K562 (cell line): Measurements from ENCODE around the gene MRPL58. TPM values are rescaled to one million over a fixed set of nuclear protein-coding genes. Genes with fewer than 3 reads are reported as not detected.
"Not testable (repeated sequence)": the region's sequence is repeated elsewhere in the genome, so short reads cannot be mapped to it uniquely, and the experiment has no call there.

Experiments
- ATAC-seq: fragments of 200-7000 bp; cut with Tn5 transposase; 3 replicates; pipeline ENCODE4 v1.9.1; 2020; ENCODE audit warnings: moderate library complexity
- BruUV-seq: library from RNA; stranded (reverse); fragments of 400-500 nt; replicated peaks from 2 replicates; lab custom pipeline; 2021; lab: Mats Ljungman, UMichigan
- CTCF ChIA-PET: fragments of 300-600 bp; formaldehyde crosslinking; extraction: SDS; loops from one replicate; lab custom pipeline; 2021; ENCODE audit warnings: low intra/inter-chr PET ratio; lab: Yijun Ruan, JAX
- POLR2A ChIA-PET: fragments of 300-600, 350-650 bp; sonication (Branson Sonifier 250); formaldehyde crosslinking; extraction: SDS; loops from one replicate; lab custom pipeline; 2021; ENCODE audit warnings: antibody characterized with exemption, inconsistent platforms; lab: Yijun Ruan, JAX
- DNase-seq, 4 experiments: peaks; one replicate each; pipeline versions ENCODE4 v3.0.0 to v3.0.0-alpha.2; 2011 to 2018; ENCODE audit warnings: low spot score in 3 of 4, mixed read lengths in 3 of 4; ENCODE audit errors: extremely low read depth in 1 of 4
- FAIRE-seq: peaks from 2 replicates; lab custom pipeline; 2011; peaks lifted over from hg19 to GRCh38; lab: Jason Lieb, UNC
- H2AFZ ChIP-seq: 2 replicates; pipeline ENCODE4 v1.6.0; 2011; ENCODE audit warnings: low read depth, low read length, control low read depth, inconsistent platforms
- H3K27ac ChIP-seq: fragments of 200-600 bp; 3 replicates; pipeline ENCODE4 v1.8.0; 2011; ENCODE audit warnings: low read depth, mild to moderate bottlenecking, control low read depth, inconsistent platforms, low read length, moderate library complexity, mixed read lengths; ENCODE audit errors: extremely low read depth
- H3K27me3 ChIP-seq, 2 experiments: fragments of 300-600 bp in 1 of 2; 2 replicates in 1 of 2; 3 replicates in 1 of 2; pipeline versions ENCODE4 v1.6.0 to v1.8.0; 2011; ENCODE audit warnings: inconsistent platforms in 2 of 2, low read length in 2 of 2, mild to moderate bottlenecking in 1 of 2, mixed read lengths in 1 of 2, moderate library complexity in 1 of 2; ENCODE audit not compliant: control insufficient read depth in 2 of 2, insufficient read depth in 2 of 2
- H3K36me3 ChIP-seq: fragments of 300-600 bp; 3 replicates; pipeline ENCODE4 v1.8.0; 2011; ENCODE audit warnings: mild to moderate bottlenecking, low read length, inconsistent platforms; ENCODE audit not compliant: control insufficient read depth, insufficient read depth
- H3K4me1 ChIP-seq, 2 experiments: fragments of 200-600 bp in 1 of 2; replicated peaks in 1 of 2; 2 replicates in 1 of 2; 3 replicates in 1 of 2; pipeline versions ENCODE4 v1.5.1 to v1.8.0; 2011; ENCODE audit warnings: inconsistent platforms in 2 of 2, low read length in 2 of 2, mild to moderate bottlenecking in 1 of 2, mixed read lengths in 1 of 2, moderate library complexity in 1 of 2; ENCODE audit not compliant: control insufficient read depth in 2 of 2, insufficient read depth in 2 of 2
- H3K4me2 ChIP-seq: 2 replicates; pipeline ENCODE4 v1.6.1; 2011; ENCODE audit warnings: low read length, control low read depth, inconsistent platforms, mixed read lengths; ENCODE audit not compliant: insufficient read depth
- H3K4me3 ChIP-seq: fragments of 200-600 bp; sonication (generic), shearing (Covaris generic); 2 replicates; pipeline ENCODE4 v1.5.1; 2016; ENCODE audit warnings: control low read depth, inconsistent platforms
- H3K79me2 ChIP-seq: fragments of 200-600 bp; 3 replicates; pipeline ENCODE4 v1.8.0; 2011; ENCODE audit warnings: low read length, inconsistent platforms; ENCODE audit not compliant: control insufficient read depth, insufficient read depth
- H3K9ac ChIP-seq, 2 experiments: 2 replicates each; pipeline versions ENCODE4 v1.6.0 to v1.6.1; 2011; ENCODE audit warnings: low read depth in 2 of 2, low read length in 2 of 2, control low read depth in 1 of 2, inconsistent platforms in 1 of 2, mild to moderate bottlenecking in 1 of 2, mixed read lengths in 1 of 2; ENCODE audit not compliant: insufficient read depth in 1 of 2
- H3K9me1 ChIP-seq: one replicate; pipeline ENCODE4 v1.6.0; 2011; ENCODE audit warnings: inconsistent platforms, mild to moderate bottlenecking, low read length, moderate library complexity; ENCODE audit not compliant: control insufficient read depth, insufficient read depth
- H3K9me3 ChIP-seq: replicated peaks from 2 replicates; pipeline ENCODE4 v1.5.1; 2011; ENCODE audit warnings: low read depth, low read length, inconsistent platforms; ENCODE audit not compliant: control insufficient read depth, insufficient read depth
- H4K20me1 ChIP-seq: replicated peaks from 2 replicates; pipeline ENCODE4 v1.6.1; 2011; ENCODE audit warnings: low read length, inconsistent platforms, mixed read lengths; ENCODE audit not compliant: control insufficient read depth, insufficient read depth
- MCM7 ChIP-seq, 2 experiments: fragments of 450-650 bp; IDR thresholded peaks; 2 replicates each; pipeline ENCODE4 v1.6.1; 2016 to 2018
- ZNF121 ChIP-seq: sonication (generic); formaldehyde crosslinking; conservative IDR thresholded peaks from 2 replicates; pipeline ENCODE4 v1.8.0; 2022; ENCODE audit warnings: missing genetic modification reagents
- WGBS: fragments of 100-300 bp; shearing (Covaris generic); methylation state at CpG from one replicate; pipeline ENCODE4 v1.1.6; 2016; ENCODE audit warnings: low coverage, mixed read lengths; ENCODE audit not compliant: insufficient coverage; ENCODE audit errors: missing lambda C conversion rate; 5-methylcytosine and 5-hydroxymethylcytosine counted together
- in situ Hi-C: fragments of 300-500 bp; cut with MboI; formaldehyde crosslinking; loops from 4 replicates; pipeline ENCODE4 v1.15.0; 2018; ENCODE audit warnings: inconsistent platforms, mixed read lengths
- intact Hi-C: fragments of 100-400 bp; cut with micrococcal nuclease; formaldehyde crosslinking; loops from 2 replicates; pipeline ENCODE4 v1.14.2; 2022
- polyA plus RNA-seq, 8 experiments: library from polyadenylated mRNA; depleted of rRNA in 4 of 8; stranded (reverse) in 5 of 8; unstranded in 3 of 8; fragments of >200 nt; fragmentation: Nextera tagmentation in 2 of 8; fragmentation: Illumina TruSeq in 1 of 8; extraction: Ambion mirVana in 2 of 8; extraction: Trizol in 1 of 8; gene quantifications; 2 replicates each; pipeline versions ENCODE4 v1.2.1 to v1.2.3, GENCODE V29; 2011 to 2014; ENCODE audit warnings: inconsistent platforms in 1 of 8, missing spikeins in 1 of 8
- total RNA-seq, 7 experiments: library from RNA; depleted of rRNA in 6 of 7; stranded (reverse); fragments of >200 nt in 6 of 7; fragmentation: Illumina TruSeq in 2 of 7; extraction: Trizol in 2 of 7; gene quantifications; 2 replicates each; pipeline versions ENCODE4 v1.2.1 to v1.2.3, GENCODE V29; 2011 to 2021; ENCODE audit warnings: low replicate concordance in 1 of 7
- TF ChIP-seq, protein P1 (sequence below): fragments of 450-650 bp; IDR thresholded peaks from one replicate; pipeline ENCODE4 v1.6.1; 2018; ENCODE audit warnings: mild to moderate bottlenecking, moderate library complexity; ENCODE audit not compliant: partially characterized antibody

Gene MRPL58
- total and polyA plus RNA-seq, 9 of the 15 experiments (the other 6 are each of a cell fraction or from before 2014, with no cell fraction given) = 30.8 to 107 (median 72.4) TPM

DNA sequence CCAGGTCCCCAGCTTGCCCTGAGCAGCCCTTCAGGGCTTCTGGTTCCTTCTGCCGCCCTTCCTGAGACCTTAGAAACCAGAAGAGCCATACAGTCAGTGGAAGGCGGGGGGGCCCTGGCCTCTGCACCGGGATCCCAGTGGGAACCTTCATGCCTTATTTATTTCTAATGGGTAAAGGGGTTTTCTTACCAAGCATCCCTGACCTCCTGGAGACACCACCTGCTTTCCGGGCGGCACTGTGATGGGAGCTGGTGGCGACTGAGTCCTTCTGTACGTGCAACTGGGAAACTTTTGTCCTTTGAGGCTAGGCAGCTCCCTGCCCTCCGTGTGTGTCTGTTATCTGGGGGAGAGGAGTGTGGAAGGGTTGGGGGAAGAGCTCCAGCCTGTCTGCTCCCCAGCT, 7.2 kb upstream of the MRPL58 start:
- no peaks in the 10 kb centered on the region for H3K9me3 ChIP-seq
- H3K27me3 ChIP-seq = no peaks in the 10 kb centered on the region
- no peak overlapping the region for H2AFZ ChIP-seq
- 69% methylated on average over 8 of the region's 8 CpGs for WGBS
- ATAC-seq (no peak), DNase-seq (no peak), FAIRE-seq (no peak)
- TF ChIP-seq, protein P1, sequence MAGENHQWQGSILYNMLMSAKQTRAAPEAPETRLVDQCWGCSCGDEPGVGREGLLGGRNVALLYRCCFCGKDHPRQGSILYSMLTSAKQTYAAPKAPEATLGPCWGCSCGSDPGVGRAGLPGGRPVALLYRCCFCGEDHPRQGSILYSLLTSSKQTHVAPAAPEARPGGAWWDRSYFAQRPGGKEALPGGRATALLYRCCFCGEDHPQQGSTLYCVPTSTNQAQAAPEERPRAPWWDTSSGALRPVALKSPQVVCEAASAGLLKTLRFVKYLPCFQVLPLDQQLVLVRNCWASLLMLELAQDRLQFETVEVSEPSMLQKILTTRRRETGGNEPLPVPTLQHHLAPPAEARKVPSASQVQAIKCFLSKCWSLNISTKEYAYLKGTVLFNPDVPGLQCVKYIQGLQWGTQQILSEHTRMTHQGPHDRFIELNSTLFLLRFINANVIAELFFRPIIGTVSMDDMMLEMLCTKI = no peak
- no peak for TF ChIP-seq MCM7 (IDR thresholded peaks at IDR 0.05)
- in situ Hi-C loops (no loop called here), intact Hi-C loops (loop anchor here (10.0 kb wide), 1 partner anchor 80 kb away; the partner anchor contains the start of genes OTOP2 and USH1G)
- no peak overlapping the region for H3K4me2 ChIP-seq
- H3K9me1 ChIP-seq = peaks cover 3% of the 10 kb centered on the region
- no peak overlapping the region for H3K27ac ChIP-seq
- BruUV-seq = TSS peak; percentile 38
- ChIA-PET POLR2A (interaction anchor here (0.6 to 7.2 kb wide), 9 partner anchors 11 to 121 kb away, joined by 3 to 56 read pairs (median 4); partner anchors contain the start of genes CDR2L and OTOP3), CTCF (interaction anchor here (2.5 kb wide), 1 partner anchor 44 kb away, joined by 40 read pairs; no protein-coding TSS in a partner anchor)
- H3K4me1 ChIP-seq = peaks cover 8 to 25% of the 10 kb centered on the region in 2 experiments; a peak in 4 of 5 replicates
- no peaks in the 10 kb centered on the region for H4K20me1 ChIP-seq
- H3K36me3 ChIP-seq = peaks cover 15% of the 10 kb centered on the region; the same call in 1 of the 3 replicates
- H3K4me3 ChIP-seq = no peak overlapping the region
- no peaks in the 10 kb centered on the region for H3K79me2 ChIP-seq
- no peak overlapping the region for H3K9ac ChIP-seq

DNA sequence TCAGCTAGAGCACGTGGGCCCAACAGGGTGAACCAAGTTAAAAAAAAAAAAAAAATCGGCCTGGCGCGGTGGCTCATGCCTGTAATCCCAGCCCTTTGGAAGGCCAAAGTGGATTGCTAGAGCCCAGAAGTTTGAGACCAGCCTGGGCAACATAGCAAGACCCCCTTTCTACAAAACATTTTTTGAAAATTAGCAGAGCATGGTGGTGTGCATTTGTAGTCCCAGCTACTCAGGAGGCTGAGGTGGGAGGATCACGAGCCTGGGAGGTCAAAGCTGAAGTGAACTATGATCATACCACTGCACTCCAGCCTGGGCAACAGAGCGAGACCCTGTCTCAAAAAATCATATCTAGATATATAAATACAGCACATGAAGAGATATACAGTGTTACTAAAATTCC, 6.4 kb upstream of the MRPL58 start:
- H3K36me3 ChIP-seq = peaks cover 15% of the 10 kb centered on the region; the same call in 1 of the 3 replicates
- H3K79me2 ChIP-seq, DNase-seq, BruUV-seq, H3K9me3 ChIP-seq, H3K9ac ChIP-seq, H3K27me3 ChIP-seq, H4K20me1 ChIP-seq, ATAC-seq, FAIRE-seq, H3K4me3 ChIP-seq, H2AFZ ChIP-seq, in situ Hi-C loops: not testable (repeated sequence)
- TF ChIP-seq ZNF121 (CRISPR knock-in tag) = peak; percentile 78
- TF ChIP-seq, all 486 proteins: peak for 1; not testable (repeated sequence) for 485
- H3K4me2 ChIP-seq, H3K27ac ChIP-seq, H3K9me1 ChIP-seq: not testable (repeated sequence)
- POLR2A ChIA-PET = interaction anchor here (0.6 to 3.4 kb wide), 9 partner anchors 12 to 122 kb away, joined by 3 to 16 read pairs (median 4); no protein-coding TSS in a partner anchor
- H3K4me1 ChIP-seq = peaks cover 8 to 25% of the 10 kb centered on the region in 2 experiments; a peak in 4 of 5 replicates
- 80% methylated on average over 6 of the region's 6 CpGs for WGBS
- intact Hi-C loops = loop anchor here (1.0 to 10.0 kb wide), 2 partner anchors 45 to 81 kb away; partner anchors contain the start of genes OTOP2 and USH1G
- CTCF ChIA-PET = interaction anchor here (0.7 to 2.5 kb wide), 2 partner anchors 19 to 45 kb away, joined by 3 to 40 read pairs; partner anchors contain the start of gene CDR2L
